ENCODE measurements around the gene RSAD1. TPM values are rescaled to one million over a fixed set of nuclear protein-coding genes. Genes with fewer than 3 reads are reported as not detected.

Gene RSAD1
- total and polyA plus RNA-seq, 2 donors (not counting 3 experiments of a cell fraction or from before 2014, with no cell fraction given): 20.3 to 35.5 TPM

- dilution Hi-C loops (cut with MboI; ENCODE audit: extremely low pct_ligation_motif_present, low sequenced_read_pairs): no loop called here
- POLR2A ChIA-PET: no interaction called here
These were observed 35.1 kb upstream of the RSAD1 start for GRCh38 chr17:50443505-50443974.

More at GRCh38 chr17:50443505-50443974, 35.1 kb upstream of the RSAD1 start:
- H2AFZ ChIP-seq (ENCODE audit: low read depth, low read length): no peak overlapping the region
- no TSS peak for BruUV-seq (replicated peaks)
- H3K36me3 ChIP-seq (ENCODE audit: control insufficient read depth in 2 of 2, extremely low read depth in 1 of 2, insufficient read depth in 2 of 2, low read length in 2 of 2): no peaks in the 10 kb centered on the region
- no peak overlapping the region for H3K27ac ChIP-seq (ENCODE audit: insufficient read depth, low read depth, low read length)
- no peak overlapping the region for H3K4me2 ChIP-seq (ENCODE audit: insufficient read depth, low read length)
- no peaks in the 10 kb centered on the region for H3K27me3 ChIP-seq (ENCODE audit: control insufficient read depth in 2 of 2, insufficient read depth in 2 of 2, low read length in 2 of 2)
- no peaks in the 10 kb centered on the region for H4K20me1 ChIP-seq (replicated peaks; ENCODE audit: control insufficient read depth, extremely low read depth, insufficient read depth, low read length)
- no peaks in the 10 kb centered on the region for H3K4me1 ChIP-seq (ENCODE audit: control insufficient read depth, extremely low read depth, insufficient read depth, low read length)
- H3K9ac ChIP-seq (replicated peaks; ENCODE audit: extremely low read depth, insufficient read depth, low read length): no peak overlapping the region
- no peak for FAIRE-seq
- intact Hi-C loops (cut with micrococcal nuclease): no loop called here
- DNase-seq (ENCODE audit: low read depth, low spot score): no peak
- H3K4me3 ChIP-seq (replicated peaks in 1 of 3; ENCODE audit: insufficient read depth in 1 of 3, low read depth in 1 of 3, low read length in 3 of 3): no peak overlapping the region
- H3K79me2 ChIP-seq (ENCODE audit: control insufficient read depth, insufficient read depth, low read length): no peaks in the 10 kb centered on the region
- no peaks in the 10 kb centered on the region for H3K9me1 ChIP-seq (replicated peaks; ENCODE audit: control insufficient read depth, extremely low read depth, insufficient read depth, low read length)
- no peaks in the 10 kb centered on the region for H3K9me3 ChIP-seq (replicated peaks; ENCODE audit: control insufficient read depth, insufficient read depth, low read length)
- TF ChIP-seq POLR2AphosphoS5 (IDR thresholded peaks at IDR 0.05; ENCODE audit: insufficient read depth, low read depth, low read length) (no peak), POLR2A (IDR thresholded peaks at IDR 0.05; ENCODE audit: low read depth, low read length) (no peak), CTCF (IDR thresholded peaks at IDR 0.05; ENCODE audit: extremely low read depth in 1 of 2, insufficient read depth in 1 of 2, low read depth in 1 of 2, low read length in 2 of 2) (no peak), GATA2 (IDR thresholded peaks at IDR 0.05; ENCODE audit: insufficient read depth, insufficient read length, low read depth, low read length) (no peak), JUN (IDR thresholded peaks at IDR 0.05; ENCODE audit: borderline replicate concordance, insufficient read depth, insufficient read length, low read depth) (no peak), MYC (IDR thresholded peaks at IDR 0.05; ENCODE audit: low read depth, low read length) (no peak), FOS (IDR thresholded peaks at IDR 0.05; ENCODE audit: borderline replicate concordance, insufficient read depth, low read length) (no peak), MAX (IDR thresholded peaks at IDR 0.05; ENCODE audit: insufficient read depth, insufficient read length) (no peak)
- CTCF ChIA-PET: interaction anchor here (0.8 to 2.1 kb wide), 3 partner anchors 12 to 46 kb away, joined by 3 to 7 read pairs (median 5); partner anchors contain the start of gene LRRC59
